GM23248 (cell line): ENCODE data around the gene TEX10.

Experiments used
- EZH2 ChIP-seq: fragments of 200-600 bp; sonication (generic); IDR thresholded peaks from 2 replicates; pipeline ENCODE4 v1.6.1; 2018; ENCODE audit warnings: antibody characterized with exemption, mild to moderate bottlenecking; ENCODE audit not compliant: insufficient read depth, poor library complexity, severe bottlenecking
- EZH2phosphoT487 ChIP-seq: fragments of 200-600 bp; sonication (generic); IDR thresholded peaks from 2 replicates; pipeline ENCODE4 v1.6.1; 2018; ENCODE audit warnings: antibody characterized with exemption, moderate library complexity, mild to moderate bottlenecking, low read depth; ENCODE audit not compliant: insufficient read depth

- TF ChIP-seq EZH2phosphoT487 (no peak), EZH2 (no peak)
Observed at GRCh38 chr9:100281676-100282387, 70.9 kb downstream of the TEX10 start.
